IPS DF 6.9 (cell line): Measurements from ENCODE around the gene AGR2.

Source experiments
- DNase-seq: peaks from one replicate; pipeline ENCODE4 v3.0.0-alpha.2; 2013; ENCODE audit warnings: low read depth, low spot score
- H3K27ac ChIP-seq: one replicate; pipeline ENCODE4 v1.5.1; 2013; ENCODE audit warnings: low read length, control low read depth
- H3K27me3 ChIP-seq: 2 replicates; pipeline ENCODE4 v1.6.1; 2013; ENCODE audit warnings: mild to moderate bottlenecking, low read length; ENCODE audit not compliant: control insufficient read depth, insufficient read depth
- H3K36me3 ChIP-seq: 2 replicates; pipeline ENCODE4 v1.6.1; 2013; ENCODE audit warnings: low read length; ENCODE audit not compliant: control insufficient read depth, insufficient read depth
- H3K4me1 ChIP-seq: 2 replicates; pipeline ENCODE4 v1.6.1; 2013; ENCODE audit warnings: low read length; ENCODE audit not compliant: control insufficient read depth, insufficient read depth
- H3K4me3 ChIP-seq: 2 replicates; pipeline ENCODE4 v1.5.1; 2013; ENCODE audit warnings: mild to moderate bottlenecking, low read length
- H3K9me3 ChIP-seq: 2 replicates; pipeline ENCODE4 v1.6.1; 2013; ENCODE audit warnings: low read length, inconsistent platforms; ENCODE audit not compliant: control insufficient read depth, insufficient read depth
- WGBS: extraction: QIAGEN DNeasy Blood & Tissue Kit; methylation state at CpG from one replicate; pipeline ENCODE4 v1.1.7; 2013; ENCODE audit warnings: mixed read lengths, missing lambda C conversion rate; ENCODE audit not compliant: insufficient read length, insufficient coverage; 5-methylcytosine and 5-hydroxymethylcytosine counted together

Gene AGR2

GRCh38 chr7:16839646-16840045 is 34.8 kb upstream of the AGR2 start:
- H3K27me3 ChIP-seq, result no peaks in the 10 kb centered on the region
- WGBS, result no CpG with 5 or more reads among the region's 2 CpGs
- H3K4me3 ChIP-seq, result no peak overlapping the region
- no peaks in the 10 kb centered on the region for H3K36me3 ChIP-seq
- no peak for DNase-seq
- no peaks in the 10 kb centered on the region for H3K9me3 ChIP-seq
- H3K27ac ChIP-seq, result no peak overlapping the region
- H3K4me1 ChIP-seq, result no peaks in the 10 kb centered on the region

- Histone ChIP-seq H3K27ac (no peak overlapping the region), H3K36me3 (no peaks in the 10 kb centered on the region), H3K27me3 (no peaks in the 10 kb centered on the region), H3K9me3 (no peaks in the 10 kb centered on the region), H3K4me3 (no peak overlapping the region), H3K4me1 (no peaks in the 10 kb centered on the region)
- DNase-seq, result no peak
- WGBS, result 100% methylated on average over 1 of the region's 1 CpG
Observed at GRCh38 chr7:16838891-16839290, 34.1 kb upstream of the AGR2 start.

GRCh38 chr7:16838386-16838785 is 33.6 kb upstream of the AGR2 start:
- Histone ChIP-seq H3K27ac (no peak overlapping the region), H3K27me3 (no peaks in the 10 kb centered on the region), H3K36me3 (no peaks in the 10 kb centered on the region), H3K4me3 (no peak overlapping the region), H3K9me3 (no peaks in the 10 kb centered on the region), H3K4me1 (no peaks in the 10 kb centered on the region)
- WGBS, result no CpG with 5 or more reads among the region's 3 CpGs
- DNase-seq, result no peak

GRCh38 chr7:16836481-16836880 is 31.7 kb upstream of the AGR2 start:
- no peak overlapping the region for H3K4me3 ChIP-seq
- no peak overlapping the region for H3K27ac ChIP-seq
- no CpG with 5 or more reads among the region's 5 CpGs for WGBS
- no peaks in the 10 kb centered on the region for H3K36me3 ChIP-seq
- no peaks in the 10 kb centered on the region for H3K4me1 ChIP-seq
- H3K9me3 ChIP-seq, result no peaks in the 10 kb centered on the region
- DNase-seq, result no peak
- H3K27me3 ChIP-seq, result no peaks in the 10 kb centered on the region

GRCh38 chr7:16833373-16833772 is 28.6 kb upstream of the AGR2 start:
- DNase-seq, result no peak
- H3K27ac ChIP-seq, result no peak overlapping the region
- WGBS, result no CpG with 5 or more reads among the region's 1 CpG

GRCh38 chr7:16826060-16826459 is 21.3 kb upstream of the AGR2 start:
- no peak overlapping the region for H3K4me3 ChIP-seq
- no peaks in the 10 kb centered on the region for H3K9me3 ChIP-seq
- H3K27ac ChIP-seq, result no peak overlapping the region
- DNase-seq, result no peak
- H3K4me1 ChIP-seq, result no peaks in the 10 kb centered on the region
- no peaks in the 10 kb centered on the region for H3K36me3 ChIP-seq
- no peaks in the 10 kb centered on the region for H3K27me3 ChIP-seq

More at GRCh38 chr7:16833373-16833772, 28.6 kb upstream of the AGR2 start:
- no peaks in the 10 kb centered on the region for H3K4me1 ChIP-seq
- H3K27me3 ChIP-seq, result no peaks in the 10 kb centered on the region
- H3K9me3 ChIP-seq, result no peaks in the 10 kb centered on the region
- H3K4me3 ChIP-seq, result no peak overlapping the region
- H3K36me3 ChIP-seq, result no peaks in the 10 kb centered on the region

GRCh38 chr7:16822029-16822428 is 17.2 kb upstream of the AGR2 start:
- no peak for DNase-seq
- no CpG with 5 or more reads among the region's 3 CpGs for WGBS
- H3K36me3 ChIP-seq, result no peaks in the 10 kb centered on the region
- H3K9me3 ChIP-seq, result no peaks in the 10 kb centered on the region
- H3K27ac ChIP-seq, result no peak overlapping the region
- H3K27me3 ChIP-seq, result no peaks in the 10 kb centered on the region
- H3K4me3 ChIP-seq, result no peak overlapping the region
- no peaks in the 10 kb centered on the region for H3K4me1 ChIP-seq

GRCh38 chr7:16818732-16819131 is 13.9 kb upstream of the AGR2 start:
- Histone ChIP-seq H3K4me3 (no peak overlapping the region), H3K9me3 (no peaks in the 10 kb centered on the region), H3K27ac (no peak overlapping the region), H3K36me3 (no peaks in the 10 kb centered on the region), H3K27me3 (no peaks in the 10 kb centered on the region), H3K4me1 (no peaks in the 10 kb centered on the region)
- WGBS, result no CpG with 5 or more reads among the region's 3 CpGs
- DNase-seq, result no peak

GRCh38 chr7:16817536-16817935 is 12.7 kb upstream of the AGR2 start:
- no peak for DNase-seq
- Histone ChIP-seq H3K27me3 (no peaks in the 10 kb centered on the region), H3K36me3 (no peaks in the 10 kb centered on the region), H3K4me3 (no peak overlapping the region), H3K4me1 (no peaks in the 10 kb centered on the region), H3K9me3 (no peaks in the 10 kb centered on the region), H3K27ac (no peak overlapping the region)
- no CpG with 5 or more reads among the region's 1 CpG for WGBS

- H3K27ac ChIP-seq, result no peak overlapping the region
- no peaks in the 10 kb centered on the region for H3K9me3 ChIP-seq
- H3K4me1 ChIP-seq, result no peaks in the 10 kb centered on the region
- H3K27me3 ChIP-seq, result no peaks in the 10 kb centered on the region
- no CpG with 5 or more reads among the region's 2 CpGs for WGBS
- no peak overlapping the region for H3K4me3 ChIP-seq
- no peaks in the 10 kb centered on the region for H3K36me3 ChIP-seq
- DNase-seq, result no peak
Observed at GRCh38 chr7:16816824-16817223, 12.0 kb upstream of the AGR2 start.

GRCh38 chr7:16815001-16815400 is 10.2 kb upstream of the AGR2 start:
- no peaks in the 10 kb centered on the region for H3K36me3 ChIP-seq
- WGBS, result no CpG with 5 or more reads among the region's 2 CpGs
- H3K9me3 ChIP-seq, result no peaks in the 10 kb centered on the region
- no peak for DNase-seq
- no peak overlapping the region for H3K4me3 ChIP-seq
- no peak overlapping the region for H3K27ac ChIP-seq
- H3K27me3 ChIP-seq, result no peaks in the 10 kb centered on the region
- H3K4me1 ChIP-seq, result no peaks in the 10 kb centered on the region
